A673 (cell line): Measurements from ENCODE around the gene GRIPAP1.

ENCODE experiments used
- EZH2 ChIP-seq: fragments of 200-600 bp; sonication (generic); IDR thresholded peaks from 2 replicates; pipeline ENCODE4 v1.6.1; 2017; ENCODE audit warnings: borderline replicate concordance, low read depth, mild to moderate bottlenecking, mixed read lengths, antibody characterized with exemption, low read length; ENCODE audit not compliant: poor library complexity, severe bottlenecking
- TF ChIP-seq, protein P1 (sequence below): fragments of 300-800, 200-600 bp; sonication (generic); conservative IDR thresholded peaks from 2 replicates; pipeline ENCODE4 v1.5.1; 2017; ENCODE audit warnings: low read depth, mild to moderate bottlenecking, antibody characterized with exemption, low read length, moderate library complexity, mixed read lengths

DNA sequence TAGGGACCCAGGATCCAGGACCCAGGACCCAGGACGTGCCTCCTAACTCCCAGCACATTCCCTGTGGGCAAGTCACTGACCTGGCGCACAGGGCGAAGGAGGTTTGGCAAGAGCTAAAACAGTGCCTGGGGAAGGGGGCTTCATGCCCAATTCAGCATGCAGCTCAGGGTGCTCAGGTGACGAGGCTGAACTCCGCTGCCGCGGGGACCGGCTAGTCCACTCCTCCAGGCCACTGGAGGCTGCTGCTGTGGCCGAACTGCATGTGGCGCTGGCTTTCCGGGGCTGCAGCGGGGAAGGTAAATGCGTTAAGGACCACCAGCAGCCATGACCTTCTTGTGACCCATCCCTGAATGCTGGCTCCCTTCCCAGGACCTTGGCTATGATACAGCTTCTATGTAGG is 78.3 kb downstream of the GRIPAP1 start:
- no peak for TF ChIP-seq EZH2
- TF ChIP-seq, protein P1, sequence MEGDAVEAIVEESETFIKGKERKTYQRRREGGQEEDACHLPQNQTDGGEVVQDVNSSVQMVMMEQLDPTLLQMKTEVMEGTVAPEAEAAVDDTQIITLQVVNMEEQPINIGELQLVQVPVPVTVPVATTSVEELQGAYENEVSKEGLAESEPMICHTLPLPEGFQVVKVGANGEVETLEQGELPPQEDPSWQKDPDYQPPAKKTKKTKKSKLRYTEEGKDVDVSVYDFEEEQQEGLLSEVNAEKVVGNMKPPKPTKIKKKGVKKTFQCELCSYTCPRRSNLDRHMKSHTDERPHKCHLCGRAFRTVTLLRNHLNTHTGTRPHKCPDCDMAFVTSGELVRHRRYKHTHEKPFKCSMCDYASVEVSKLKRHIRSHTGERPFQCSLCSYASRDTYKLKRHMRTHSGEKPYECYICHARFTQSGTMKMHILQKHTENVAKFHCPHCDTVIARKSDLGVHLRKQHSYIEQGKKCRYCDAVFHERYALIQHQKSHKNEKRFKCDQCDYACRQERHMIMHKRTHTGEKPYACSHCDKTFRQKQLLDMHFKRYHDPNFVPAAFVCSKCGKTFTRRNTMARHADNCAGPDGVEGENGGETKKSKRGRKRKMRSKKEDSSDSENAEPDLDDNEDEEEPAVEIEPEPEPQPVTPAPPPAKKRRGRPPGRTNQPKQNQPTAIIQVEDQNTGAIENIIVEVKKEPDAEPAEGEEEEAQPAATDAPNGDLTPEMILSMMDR = no peak
